ENCODE measurements around the gene P4HTM.

P4HTM gene

DNA sequence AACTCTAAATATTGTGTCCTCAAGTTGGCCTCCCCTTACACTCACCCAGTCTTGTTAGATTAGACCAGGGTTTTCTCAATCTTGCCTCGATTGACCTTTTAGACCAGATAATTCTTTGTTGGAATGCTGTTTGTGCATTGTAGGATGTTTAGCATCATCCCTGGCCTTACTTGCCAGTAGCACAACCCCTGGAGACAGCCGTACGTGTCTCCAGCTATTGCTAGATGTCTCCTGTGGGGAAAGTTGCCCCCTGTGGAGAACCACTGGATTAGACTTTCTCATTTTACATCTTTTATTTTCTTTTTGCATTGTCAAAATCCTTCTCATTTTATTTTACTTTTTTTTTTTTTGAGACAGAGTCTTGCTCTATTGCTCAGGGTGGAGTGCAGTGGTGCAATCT is 19.4 kb downstream of the P4HTM start:
- DNase-seq = no peak

- DNase-seq = no peak
These were observed 22.5 kb downstream of the P4HTM start for GRCh38 chr3:49012441-49013017.

GRCh38 chr3:49013113-49013737 is 23.2 kb downstream of the P4HTM start:
- no peak for DNase-seq

DNA sequence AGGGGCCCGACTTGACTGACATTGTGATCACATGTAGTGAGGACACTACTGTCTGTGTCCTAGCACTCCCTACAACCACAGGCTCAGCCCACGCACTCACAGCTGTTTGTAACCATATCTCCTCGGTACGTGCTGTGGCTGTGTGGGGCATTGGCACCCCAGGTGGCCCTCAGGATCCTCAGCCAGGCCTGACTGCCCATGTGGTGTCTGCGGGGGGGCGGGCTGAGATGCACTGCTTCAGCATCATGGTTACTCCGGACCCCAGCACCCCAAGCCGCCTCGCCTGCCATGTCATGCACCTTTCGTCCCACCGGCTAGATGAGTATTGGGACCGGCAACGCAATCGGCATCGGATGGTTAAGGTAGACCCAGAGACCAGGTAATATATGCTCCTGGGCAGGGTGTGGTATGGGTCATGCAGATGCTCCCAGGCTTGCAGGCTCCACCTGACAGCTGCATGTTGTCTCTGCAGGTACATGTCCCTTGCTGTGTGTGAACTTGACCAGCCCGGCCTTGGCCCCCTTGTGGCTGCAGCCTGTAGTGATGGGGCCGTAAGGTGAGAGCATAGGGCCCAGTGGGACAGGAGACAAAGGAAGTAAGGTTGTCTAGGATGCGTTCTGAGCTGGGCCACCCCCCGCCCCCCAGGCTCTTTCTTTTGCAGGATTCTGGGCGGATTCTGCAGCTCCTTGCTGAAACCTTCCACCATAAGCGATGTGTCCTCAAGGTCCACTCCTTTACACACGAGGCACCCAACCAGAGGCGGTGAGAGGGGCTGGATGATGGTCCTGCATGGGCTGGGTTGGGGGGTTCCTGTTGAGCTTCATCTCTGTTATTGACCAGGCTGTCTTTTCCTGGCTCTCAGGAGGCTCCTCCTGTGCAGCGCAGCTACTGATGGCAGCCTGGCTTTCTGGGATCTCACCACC is 24.0 kb downstream of the P4HTM start:
- no peak for DNase-seq

GRCh38 chr3:49015072-49015471 is 25.0 kb downstream of the P4HTM start:
- DNase-seq = no peak

GRCh38 chr3:49015765-49016164 is 25.7 kb downstream of the P4HTM start:
- DNase-seq = no peak

DNA sequence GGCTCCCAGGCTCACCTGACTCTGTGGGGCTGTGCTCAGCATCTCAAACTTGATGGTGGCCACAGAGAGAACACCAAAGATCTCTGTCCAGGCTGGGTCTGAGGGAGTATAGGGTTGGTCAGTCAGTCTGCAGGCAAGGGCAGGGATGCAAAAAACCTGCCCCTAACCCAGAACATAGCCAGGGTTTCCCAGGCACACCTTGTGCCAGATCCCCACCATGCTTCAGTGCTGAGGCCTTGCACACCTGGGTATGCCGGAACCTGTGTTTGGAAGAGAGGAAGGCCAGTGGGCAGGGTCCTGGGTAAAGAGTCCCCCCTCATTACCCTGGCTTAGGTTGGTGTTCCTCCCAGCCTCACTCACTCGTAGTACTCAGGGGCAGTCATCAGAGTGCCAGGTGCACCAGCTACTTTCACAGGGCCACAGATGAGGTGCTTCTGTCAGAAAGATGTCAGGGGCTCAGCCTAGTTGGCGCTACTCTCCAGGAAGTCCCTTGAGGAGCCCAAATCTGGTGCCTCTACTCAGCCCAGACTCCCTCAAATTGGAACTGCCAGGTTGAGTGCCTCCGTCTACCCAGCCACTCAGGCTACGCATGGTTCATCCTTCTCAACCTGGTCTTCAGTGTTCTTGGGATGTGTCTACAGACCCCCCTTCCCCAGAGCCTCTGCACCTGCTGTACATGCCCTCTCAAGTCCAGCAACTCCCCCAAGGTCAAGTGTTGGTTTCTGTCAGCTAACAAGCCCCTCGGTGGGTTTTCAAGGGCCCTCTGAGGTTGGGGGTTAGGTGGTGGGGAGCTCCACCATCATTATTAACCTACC is 26.6 kb downstream of the P4HTM start:
- no peak for DNase-seq

DNA sequence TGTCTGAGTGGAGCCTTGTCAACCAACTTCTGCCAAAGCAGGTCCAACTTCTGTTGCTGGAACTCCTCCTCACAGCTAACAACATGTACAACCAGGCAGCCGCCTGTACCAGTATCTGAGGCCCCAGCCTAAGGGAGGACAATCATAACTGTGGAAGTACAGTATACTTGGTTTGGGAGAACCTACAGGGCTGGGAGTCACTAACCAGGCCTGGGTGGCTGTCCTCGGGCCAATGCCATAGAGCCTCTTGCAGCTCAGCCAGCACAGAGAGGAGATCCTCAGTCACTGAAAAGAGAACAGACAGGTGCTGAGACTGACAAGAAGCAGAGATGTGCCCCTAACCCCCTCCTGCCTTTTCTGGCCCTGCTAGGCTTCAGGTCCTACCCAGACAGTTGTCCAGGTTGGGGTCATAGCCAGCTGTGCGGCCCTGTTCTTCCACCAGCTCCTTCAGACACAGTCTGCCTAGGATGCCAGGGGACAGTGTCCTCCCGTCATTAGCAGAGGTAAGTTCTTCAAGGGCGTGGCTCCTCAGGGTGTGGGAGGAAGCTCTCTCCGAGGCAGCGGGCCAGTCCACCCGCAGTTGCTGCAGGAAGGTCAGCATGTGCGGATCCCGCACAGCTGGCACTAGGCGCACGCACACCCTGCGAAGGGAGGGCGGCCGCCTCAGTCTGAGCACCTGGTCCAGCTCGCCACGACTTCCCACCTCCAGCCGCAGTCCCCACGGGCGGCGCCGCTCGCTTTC is 27.4 kb downstream of the P4HTM start:
- DNase-seq = no peak

- DNase-seq = no peak
These were observed 28.1 kb downstream of the P4HTM start, which contains the start of gene DALRD3 for GRCh38 chr3:49017971-49018706. DALRD3 (minus strand) TSS chr3:49018580; CDS start chr3:49018564, 16 bp downstream.

DNA sequence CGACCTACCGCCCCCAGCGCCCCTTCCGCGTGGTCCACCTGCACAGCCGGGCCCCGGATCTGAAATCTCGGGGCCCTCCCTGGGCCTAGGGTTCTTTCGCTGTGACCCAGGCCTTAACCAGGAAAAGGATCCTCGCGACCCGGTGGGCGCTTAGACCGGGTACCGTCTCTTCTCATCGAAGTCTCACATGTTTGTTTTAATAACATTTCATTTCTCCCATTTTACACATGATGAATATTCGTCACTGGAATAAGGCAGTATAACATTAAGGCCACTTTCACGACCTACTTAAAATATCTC is 28.6 kb downstream of the P4HTM start:
- DNase-seq = no peak

- DNase-seq = no peak
These were observed 29.9 kb downstream of the P4HTM start for GRCh38 chr3:49019941-49020329.

GRCh38 chr3:49020330-49021212 is 30.5 kb downstream of the P4HTM start:
- no peak for DNase-seq

- DNase-seq = peak; percentile 78
These were observed 31.3 kb downstream of the P4HTM start for GRCh38 chr3:49021213-49021812.

GRCh38 chr3:49021813-49022687 is 32.0 kb downstream of the P4HTM start, which contains the start of gene NDUFAF3:
NDUFAF3 (plus strand) TSS chr3:49022121; CDS start chr3:49022145, 24 bp downstream.
- peak; percentile 70 for DNase-seq

GRCh38 chr3:49022688-49023171 is 32.7 kb downstream of the P4HTM start:
- DNase-seq = no peak

GRCh38 chr3:49023775-49024174 is 33.7 kb downstream of the P4HTM start:
- no peak for DNase-seq

DNA sequence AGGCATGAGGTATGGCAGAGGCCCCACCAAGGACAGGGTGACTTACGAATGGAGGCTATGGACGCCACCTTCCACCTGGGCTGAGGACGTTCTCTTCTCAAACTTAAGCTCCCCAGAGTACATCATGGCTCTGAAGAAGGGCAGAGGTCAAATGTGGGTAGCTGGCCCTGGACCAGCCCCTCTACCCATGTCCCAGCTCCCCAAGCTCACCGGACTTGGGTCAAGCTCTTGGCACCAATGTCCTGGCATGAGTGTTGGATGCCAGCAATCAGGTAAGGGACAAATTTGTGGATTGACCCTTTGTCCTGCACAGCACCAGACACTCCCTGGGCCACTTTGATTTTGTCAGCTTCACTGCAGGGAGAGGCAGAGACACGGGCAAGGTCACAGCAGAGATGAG is 34.4 kb downstream of the P4HTM start:
- DNase-seq = no peak

GRCh38 chr3:49025005-49025792 is 35.2 kb downstream of the P4HTM start:
- DNase-seq = no peak

All from NCI-H2081 treated with DMSO at 0.1 percent for 48 hours (cell line).